Measurements from ENCODE around the gene DEGS1.

DEGS1 gene

GRCh38 chr1:224138198-224138597 is 44.8 kb upstream of the DEGS1 start:
- no peaks in the 10 kb centered on the region for H3F3A ChIP-seq (ENCODE audit: insufficient read depth, low read length)
- H3K27ac ChIP-seq (ENCODE audit: low read length), result no peak overlapping the region
- no peak for TF ChIP-seq CTCF (IDR thresholded peaks at IDR 0.05; ENCODE audit: low read length)
- TF ChIP-seq EZH2phosphoT487 (IDR thresholded peaks at IDR 0.05; ENCODE audit: low read length), result no peak
- TF ChIP-seq EZH2 (optimal IDR thresholded peaks at IDR 0.05; ENCODE audit: low read depth, low read length), result no peak
- DNase-seq, result no peak
- peaks cover 7% of the 10 kb centered on the region; the same call in 1 of the 2 replicates for H3K36me3 ChIP-seq (replicated peaks; ENCODE audit: insufficient read depth, low read length)
- H3K9me2 ChIP-seq (replicated peaks; ENCODE audit: insufficient read depth, low read length), result no peaks in the 10 kb centered on the region
- H3K4me2 ChIP-seq (ENCODE audit: low read depth, low read length), result no peak overlapping the region
- no peaks in the 10 kb centered on the region for H3K27me3 ChIP-seq (replicated peaks; ENCODE audit: insufficient read depth, low read length)
- no peaks in the 10 kb centered on the region for H3K4me1 ChIP-seq (ENCODE audit: low read length)
- no peaks in the 10 kb centered on the region for H3K9me3 ChIP-seq (replicated peaks; ENCODE audit: insufficient read depth, low read length)
- H3K9ac ChIP-seq (ENCODE audit: low read length), result no peak overlapping the region
- no peak overlapping the region for H2AFZ ChIP-seq (ENCODE audit: low read length)
- H3K4me3 ChIP-seq (ENCODE audit: low read length), result no peak overlapping the region
- H4K20me1 ChIP-seq (ENCODE audit: insufficient read depth, low read length), result no peaks in the 10 kb centered on the region; the same call in 1 of the 2 replicates
- 0 out of 2 replicates have a peak, but pooled peaks cover 3% of the 10 kb centered on the region for H3K79me2 ChIP-seq (ENCODE audit: low read length)

DNA sequence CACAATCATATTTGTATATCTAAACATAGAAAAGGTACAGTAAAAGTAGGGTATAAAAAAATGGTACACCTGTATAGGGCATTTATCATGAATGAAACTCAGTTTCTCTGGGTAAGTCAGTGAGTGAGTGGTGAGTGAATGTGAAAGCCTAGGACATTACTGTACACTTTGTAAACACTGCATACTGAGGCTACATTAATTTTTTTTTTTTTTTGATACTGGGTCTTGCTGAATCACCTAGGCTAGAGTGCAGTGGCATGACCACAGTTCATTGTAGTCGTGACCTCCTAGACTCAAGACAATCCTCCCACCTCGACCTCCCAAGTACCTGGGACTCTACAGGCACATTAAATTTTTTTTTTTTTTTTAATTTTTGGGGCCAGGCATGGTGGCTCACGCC is 41.3 kb upstream of the DEGS1 start:
- Histone ChIP-seq H3K4me3 (ENCODE audit: low read length) (no peak overlapping the region), H3K27me3 (replicated peaks; ENCODE audit: insufficient read depth, low read length) (no peaks in the 10 kb centered on the region), H3K4me2 (ENCODE audit: low read depth, low read length) (no peak overlapping the region), H3K9me3 (replicated peaks; ENCODE audit: insufficient read depth, low read length) (no peaks in the 10 kb centered on the region), H3K9me2 (replicated peaks; ENCODE audit: insufficient read depth, low read length) (no peaks in the 10 kb centered on the region), H3F3A (ENCODE audit: insufficient read depth, low read length) (no peaks in the 10 kb centered on the region), H3K27ac (ENCODE audit: low read length) (no peak overlapping the region), H3K36me3 (replicated peaks; ENCODE audit: insufficient read depth, low read length) (no peaks in the 10 kb centered on the region), H2AFZ (ENCODE audit: low read length) (no peak overlapping the region), H3K4me1 (ENCODE audit: low read length) (no peaks in the 10 kb centered on the region), H3K79me2 (ENCODE audit: low read length) (no peaks in the 10 kb centered on the region), H4K20me1 (ENCODE audit: insufficient read depth, low read length) (no peaks in the 10 kb centered on the region), H3K9ac (ENCODE audit: low read length) (no peak overlapping the region)
- TF ChIP-seq EZH2phosphoT487 (IDR thresholded peaks at IDR 0.05; ENCODE audit: low read length), result no peak
- DNase-seq, result no peak

DNA sequence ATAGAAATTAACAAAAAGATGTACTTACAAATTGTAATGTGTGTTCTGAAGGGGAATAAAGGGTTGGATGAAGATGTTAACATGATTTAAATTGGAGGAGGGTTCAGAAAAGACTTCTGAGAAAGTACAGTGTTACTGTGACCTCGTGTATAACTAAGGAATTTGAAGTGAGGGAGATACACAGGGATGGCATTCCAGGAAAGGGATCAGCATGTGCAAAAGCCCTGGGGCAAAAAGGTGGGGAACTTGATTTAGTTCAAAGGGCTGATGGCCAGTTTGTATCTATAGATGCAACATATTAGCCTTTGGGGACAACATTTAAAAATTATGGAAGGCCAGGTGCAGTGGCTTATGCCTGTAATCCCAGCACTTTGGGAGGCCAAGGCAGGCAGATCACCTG is 33.3 kb upstream of the DEGS1 start:
- Histone ChIP-seq H3K4me1 (ENCODE audit: low read length) (no peaks in the 10 kb centered on the region), H3K27me3 (replicated peaks; ENCODE audit: insufficient read depth, low read length) (no peaks in the 10 kb centered on the region), H3K9ac (ENCODE audit: low read length) (no peak overlapping the region), H3K79me2 (ENCODE audit: low read length) (no peaks in the 10 kb centered on the region), H3K36me3 (replicated peaks; ENCODE audit: insufficient read depth, low read length) (no peaks in the 10 kb centered on the region), H3F3A (ENCODE audit: insufficient read depth, low read length) (no peaks in the 10 kb centered on the region), H3K9me2 (replicated peaks; ENCODE audit: insufficient read depth, low read length) (no peaks in the 10 kb centered on the region), H3K9me3 (replicated peaks; ENCODE audit: insufficient read depth, low read length) (no peaks in the 10 kb centered on the region), H4K20me1 (ENCODE audit: insufficient read depth, low read length) (no peaks in the 10 kb centered on the region), H3K4me3 (ENCODE audit: low read length) (no peak overlapping the region), H3K27ac (ENCODE audit: low read length) (no peak overlapping the region), H3K4me2 (ENCODE audit: low read depth, low read length) (no peak overlapping the region), H2AFZ (ENCODE audit: low read length) (no peak overlapping the region)
- TF ChIP-seq CTCF (IDR thresholded peaks at IDR 0.05; ENCODE audit: low read length), result no peak
- DNase-seq, result no peak

DNA sequence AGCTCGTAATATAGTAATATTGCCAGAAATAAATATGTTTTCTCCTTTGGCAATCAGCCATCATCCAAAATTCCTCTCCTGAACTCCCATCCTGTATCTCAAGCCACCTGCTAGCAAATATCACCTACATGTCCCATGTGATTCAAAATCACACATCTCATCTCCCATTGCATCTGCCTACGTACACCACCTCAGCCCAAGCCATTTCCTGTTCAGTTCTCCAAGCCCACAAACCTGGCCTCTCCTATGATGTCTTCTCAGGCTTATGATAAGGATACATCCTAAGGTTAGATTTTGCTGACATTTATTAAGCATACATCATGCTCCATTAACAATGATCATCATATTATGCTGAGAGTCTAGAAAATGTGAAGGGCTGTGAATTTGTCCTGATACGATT is 31.9 kb upstream of the DEGS1 start:
- Histone ChIP-seq H3K4me3 (ENCODE audit: low read length) (no peak overlapping the region), H3K79me2 (ENCODE audit: low read length) (no peaks in the 10 kb centered on the region), H3K36me3 (replicated peaks; ENCODE audit: insufficient read depth, low read length) (no peaks in the 10 kb centered on the region), H3F3A (ENCODE audit: insufficient read depth, low read length) (no peaks in the 10 kb centered on the region), H3K4me2 (ENCODE audit: low read depth, low read length) (no peak overlapping the region), H3K27ac (ENCODE audit: low read length) (no peak overlapping the region), H2AFZ (ENCODE audit: low read length) (no peak overlapping the region), H3K27me3 (replicated peaks; ENCODE audit: insufficient read depth, low read length) (no peaks in the 10 kb centered on the region), H3K9ac (ENCODE audit: low read length) (no peak overlapping the region), H3K4me1 (ENCODE audit: low read length) (no peaks in the 10 kb centered on the region), H3K9me3 (replicated peaks; ENCODE audit: insufficient read depth, low read length) (no peaks in the 10 kb centered on the region), H4K20me1 (ENCODE audit: insufficient read depth, low read length) (no peaks in the 10 kb centered on the region), H3K9me2 (replicated peaks; ENCODE audit: insufficient read depth, low read length) (no peaks in the 10 kb centered on the region)
- DNase-seq, result no peak
- no peak for TF ChIP-seq EZH2phosphoT487 (IDR thresholded peaks at IDR 0.05; ENCODE audit: low read length)
- TF ChIP-seq CTCF (IDR thresholded peaks at IDR 0.05; ENCODE audit: low read length), result no peak
- TF ChIP-seq EZH2 (optimal IDR thresholded peaks at IDR 0.05; ENCODE audit: low read depth, low read length), result no peak

Data from MM.1S (cell line).